Ishikawa (cell line): Measurements from ENCODE around the gene SAP130.

Experiments used
- CEBPB ChIP-seq: IDR thresholded peaks from 2 replicates; pipeline ENCODE4 v1.6.1; 2012
- CREB1 ChIP-seq: IDR thresholded peaks from 2 replicates; pipeline ENCODE4 v1.6.1; 2012; ENCODE audit warnings: low read depth
- EGR1 ChIP-seq: IDR thresholded peaks from 2 replicates; pipeline ENCODE4 v1.6.1; 2012
- EP300 ChIP-seq: IDR thresholded peaks from 2 replicates; pipeline ENCODE4 v1.6.1; 2012; ENCODE audit warnings: borderline replicate concordance
- NFIC ChIP-seq: IDR thresholded peaks from 2 replicates; pipeline ENCODE4 v1.6.1; 2012
- RAD21 ChIP-seq: IDR thresholded peaks from 2 replicates; pipeline ENCODE4 v1.6.1; 2012; ENCODE audit warnings: low read depth
- TAF1 ChIP-seq: IDR thresholded peaks from 2 replicates; pipeline ENCODE4 v1.6.1; 2012; ENCODE audit warnings: low read depth, mild to moderate bottlenecking
- TCF12 ChIP-seq: IDR thresholded peaks from 2 replicates; pipeline ENCODE4 v1.6.1; 2012; ENCODE audit warnings: low read depth
- TEAD4 ChIP-seq: IDR thresholded peaks from 2 replicates; pipeline ENCODE4 v1.6.1; 2012
- YY1 ChIP-seq: IDR thresholded peaks from 2 replicates; pipeline ENCODE4 v1.6.1; 2012; ENCODE audit warnings: low read depth
- ZBTB7A ChIP-seq: IDR thresholded peaks from 2 replicates; pipeline ENCODE4 v1.6.1; 2012; ENCODE audit warnings: low read depth
- TF ChIP-seq, protein P1 (sequence below): IDR thresholded peaks from 2 replicates; pipeline ENCODE4 v1.6.1; 2012; ENCODE audit warnings: low read depth, mild to moderate bottlenecking
- TF ChIP-seq, protein P2 (sequence below): IDR thresholded peaks from 2 replicates; pipeline ENCODE4 v1.6.1; 2012
- TF ChIP-seq, protein P3 (sequence below): IDR thresholded peaks from 2 replicates; pipeline ENCODE4 v1.6.1; 2012

DNA sequence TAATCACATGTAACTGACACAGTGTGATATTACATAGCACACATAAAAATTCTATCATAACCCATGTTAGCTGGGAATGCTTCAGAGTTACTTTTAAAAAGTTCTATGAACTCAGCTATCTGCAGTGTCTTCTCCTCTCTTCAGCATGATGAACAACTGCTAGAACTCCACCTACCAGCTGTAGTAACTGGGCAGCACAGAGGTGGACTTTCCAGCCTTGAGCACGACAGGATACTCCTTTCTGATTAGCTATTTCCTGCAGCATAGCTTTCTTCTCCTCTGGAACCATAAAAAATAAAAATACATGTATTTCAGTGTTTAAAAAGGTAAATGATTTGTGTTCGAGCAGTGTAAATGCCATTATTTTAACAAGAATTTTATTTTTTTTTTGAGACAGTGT lies 82.6 kb downstream of the SAP130 start:
- no peak for TF ChIP-seq NFIC
- TF ChIP-seq RAD21 = no peak
- TF ChIP-seq, protein P1, sequence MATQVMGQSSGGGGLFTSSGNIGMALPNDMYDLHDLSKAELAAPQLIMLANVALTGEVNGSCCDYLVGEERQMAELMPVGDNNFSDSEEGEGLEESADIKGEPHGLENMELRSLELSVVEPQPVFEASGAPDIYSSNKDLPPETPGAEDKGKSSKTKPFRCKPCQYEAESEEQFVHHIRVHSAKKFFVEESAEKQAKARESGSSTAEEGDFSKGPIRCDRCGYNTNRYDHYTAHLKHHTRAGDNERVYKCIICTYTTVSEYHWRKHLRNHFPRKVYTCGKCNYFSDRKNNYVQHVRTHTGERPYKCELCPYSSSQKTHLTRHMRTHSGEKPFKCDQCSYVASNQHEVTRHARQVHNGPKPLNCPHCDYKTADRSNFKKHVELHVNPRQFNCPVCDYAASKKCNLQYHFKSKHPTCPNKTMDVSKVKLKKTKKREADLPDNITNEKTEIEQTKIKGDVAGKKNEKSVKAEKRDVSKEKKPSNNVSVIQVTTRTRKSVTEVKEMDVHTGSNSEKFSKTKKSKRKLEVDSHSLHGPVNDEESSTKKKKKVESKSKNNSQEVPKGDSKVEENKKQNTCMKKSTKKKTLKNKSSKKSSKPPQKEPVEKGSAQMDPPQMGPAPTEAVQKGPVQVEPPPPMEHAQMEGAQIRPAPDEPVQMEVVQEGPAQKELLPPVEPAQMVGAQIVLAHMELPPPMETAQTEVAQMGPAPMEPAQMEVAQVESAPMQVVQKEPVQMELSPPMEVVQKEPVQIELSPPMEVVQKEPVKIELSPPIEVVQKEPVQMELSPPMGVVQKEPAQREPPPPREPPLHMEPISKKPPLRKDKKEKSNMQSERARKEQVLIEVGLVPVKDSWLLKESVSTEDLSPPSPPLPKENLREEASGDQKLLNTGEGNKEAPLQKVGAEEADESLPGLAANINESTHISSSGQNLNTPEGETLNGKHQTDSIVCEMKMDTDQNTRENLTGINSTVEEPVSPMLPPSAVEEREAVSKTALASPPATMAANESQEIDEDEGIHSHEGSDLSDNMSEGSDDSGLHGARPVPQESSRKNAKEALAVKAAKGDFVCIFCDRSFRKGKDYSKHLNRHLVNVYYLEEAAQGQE = no peak
- no peak for TF ChIP-seq EP300
- no peak for TF ChIP-seq ZBTB7A
- no peak for TF ChIP-seq CREB1
- TF ChIP-seq YY1 = no peak
- TF ChIP-seq, protein P2, sequence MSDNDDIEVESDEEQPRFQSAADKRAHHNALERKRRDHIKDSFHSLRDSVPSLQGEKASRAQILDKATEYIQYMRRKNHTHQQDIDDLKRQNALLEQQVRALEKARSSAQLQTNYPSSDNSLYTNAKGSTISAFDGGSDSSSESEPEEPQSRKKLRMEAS = no peak
- no peak for TF ChIP-seq CEBPB
- TF ChIP-seq TAF1 = no peak
- no peak for TF ChIP-seq EGR1
- TF ChIP-seq, protein P3, sequence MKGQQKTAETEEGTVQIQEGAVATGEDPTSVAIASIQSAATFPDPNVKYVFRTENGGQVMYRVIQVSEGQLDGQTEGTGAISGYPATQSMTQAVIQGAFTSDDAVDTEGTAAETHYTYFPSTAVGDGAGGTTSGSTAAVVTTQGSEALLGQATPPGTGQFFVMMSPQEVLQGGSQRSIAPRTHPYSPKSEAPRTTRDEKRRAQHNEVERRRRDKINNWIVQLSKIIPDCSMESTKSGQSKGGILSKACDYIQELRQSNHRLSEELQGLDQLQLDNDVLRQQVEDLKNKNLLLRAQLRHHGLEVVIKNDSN = no peak
- no peak for TF ChIP-seq TCF12
- no peak for TF ChIP-seq TEAD4
